CD4-positive, alpha-beta T cell treated with Interleukin-4 for 4 hours (primary cell): ENCODE measurements around the gene CDH13.
"Not testable (repeated sequence)": the region's sequence is repeated elsewhere in the genome, so short reads cannot be mapped to it uniquely, and the experiment has no call there.

ENCODE experiments used
- DNase-seq: peaks from one replicate; pipeline ENCODE4 v3.0.0-alpha.2; 2020

Gene CDH13

GRCh38 chr16:82899731-82900450 lies 273.1 kb downstream of the CDH13 start:
- no peak for DNase-seq

DNA sequence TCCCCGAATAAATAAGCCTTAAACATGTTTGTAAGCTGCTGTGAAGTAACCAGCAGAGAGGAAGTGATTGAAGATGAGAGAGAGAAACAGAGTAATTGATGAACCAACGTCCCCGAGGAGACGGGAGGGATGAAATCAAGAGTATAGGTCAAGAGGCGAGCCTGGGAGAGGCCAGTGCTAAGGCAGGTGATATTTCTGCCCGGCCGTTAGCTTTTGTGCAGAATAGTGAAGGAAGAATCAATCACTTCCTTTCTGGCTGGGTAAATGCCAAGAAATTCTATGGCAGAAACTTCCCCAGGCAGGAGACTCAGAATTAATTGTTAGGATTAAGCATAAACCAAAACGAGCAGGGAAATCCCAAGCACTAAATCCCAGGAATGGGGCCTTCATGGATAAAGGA lies 273.8 kb downstream of the CDH13 start:
- no peak for DNase-seq

DNA sequence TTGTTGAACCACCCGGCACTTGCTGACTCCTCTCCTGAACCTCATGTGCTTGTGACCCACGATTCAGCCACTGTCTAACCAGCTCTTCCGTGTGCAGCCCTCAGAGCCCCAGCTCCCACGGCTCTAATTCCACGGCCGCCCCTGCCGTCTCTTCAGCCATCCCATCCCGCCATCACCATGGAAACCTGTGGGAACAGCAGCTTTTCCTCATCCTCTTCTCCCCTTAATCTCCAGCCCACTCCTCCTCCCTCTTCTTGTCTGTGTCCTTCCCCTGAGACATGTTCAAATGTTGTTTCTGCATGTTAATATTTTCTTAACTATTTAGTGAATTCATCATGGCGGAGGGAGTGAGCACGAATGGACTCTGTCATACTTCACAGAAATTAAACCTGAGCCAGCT lies 285.2 kb downstream of the CDH13 start:
- no peak for DNase-seq

DNA sequence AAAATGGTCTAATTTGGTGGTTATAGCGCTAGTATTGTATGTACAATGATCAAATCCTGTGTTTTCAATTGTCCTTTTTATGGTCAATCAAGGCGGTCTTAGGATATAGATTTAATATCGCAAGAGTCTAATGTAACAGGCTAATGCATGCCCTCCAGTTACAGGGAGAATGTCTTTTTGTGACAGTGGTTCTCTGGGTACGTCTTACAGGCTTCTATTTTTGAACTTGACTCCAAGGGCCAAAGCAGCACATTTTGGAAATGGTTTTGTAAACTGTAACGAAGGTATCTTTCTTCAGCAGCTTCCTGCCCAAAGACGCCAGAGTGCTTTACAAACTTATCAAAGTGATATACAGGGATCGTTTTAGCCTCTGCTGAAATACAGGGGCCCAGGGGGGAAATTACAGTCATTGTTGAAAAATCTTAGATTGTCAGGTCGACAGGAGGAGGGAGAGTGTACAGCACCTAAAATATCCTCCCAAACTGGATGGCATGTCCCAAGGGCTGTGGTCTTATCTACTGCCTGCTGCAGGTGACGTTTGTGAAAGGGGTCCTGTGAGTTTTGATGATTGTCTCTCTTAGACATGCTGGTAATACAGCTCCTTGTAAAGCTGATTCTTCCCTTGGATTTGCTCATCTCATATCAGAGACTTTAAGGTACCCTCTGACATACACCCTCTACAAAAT lies 288.5 kb downstream of the CDH13 start:
- DNase-seq, result no peak

DNA sequence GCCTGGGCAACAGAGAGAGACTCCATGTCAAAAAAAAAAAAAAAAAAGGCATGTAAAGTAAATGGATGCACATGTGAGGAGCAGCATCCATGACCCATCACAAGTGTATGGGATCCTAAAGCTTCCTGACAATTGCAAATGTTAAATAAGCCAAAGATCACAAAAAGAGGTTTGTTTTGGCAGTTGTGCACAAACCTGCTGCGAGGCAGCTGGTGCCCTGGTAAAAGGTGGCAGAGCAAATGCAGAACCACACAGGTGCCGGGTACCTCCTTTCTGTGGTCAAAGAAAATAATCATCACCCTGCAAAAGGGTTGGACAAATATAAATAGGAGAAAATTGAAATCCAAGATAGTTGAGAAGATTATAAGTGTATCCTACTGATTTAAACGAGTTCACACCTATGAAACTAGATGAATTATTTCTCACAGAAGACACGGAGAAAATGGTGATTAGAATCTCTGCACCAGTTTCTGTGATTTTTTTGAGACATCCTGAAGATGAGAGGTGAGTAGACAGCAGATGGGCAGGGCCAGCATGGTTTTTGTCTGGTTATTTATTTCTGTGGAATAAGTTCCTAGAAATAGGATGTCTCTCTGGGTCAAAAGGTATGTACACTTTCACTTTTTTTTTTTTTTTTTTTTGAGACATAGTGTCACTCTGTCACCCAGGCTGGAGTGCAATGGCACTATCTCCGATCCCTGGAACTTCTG lies 291.3 kb downstream of the CDH13 start:
- DNase-seq, result no peak

DNA sequence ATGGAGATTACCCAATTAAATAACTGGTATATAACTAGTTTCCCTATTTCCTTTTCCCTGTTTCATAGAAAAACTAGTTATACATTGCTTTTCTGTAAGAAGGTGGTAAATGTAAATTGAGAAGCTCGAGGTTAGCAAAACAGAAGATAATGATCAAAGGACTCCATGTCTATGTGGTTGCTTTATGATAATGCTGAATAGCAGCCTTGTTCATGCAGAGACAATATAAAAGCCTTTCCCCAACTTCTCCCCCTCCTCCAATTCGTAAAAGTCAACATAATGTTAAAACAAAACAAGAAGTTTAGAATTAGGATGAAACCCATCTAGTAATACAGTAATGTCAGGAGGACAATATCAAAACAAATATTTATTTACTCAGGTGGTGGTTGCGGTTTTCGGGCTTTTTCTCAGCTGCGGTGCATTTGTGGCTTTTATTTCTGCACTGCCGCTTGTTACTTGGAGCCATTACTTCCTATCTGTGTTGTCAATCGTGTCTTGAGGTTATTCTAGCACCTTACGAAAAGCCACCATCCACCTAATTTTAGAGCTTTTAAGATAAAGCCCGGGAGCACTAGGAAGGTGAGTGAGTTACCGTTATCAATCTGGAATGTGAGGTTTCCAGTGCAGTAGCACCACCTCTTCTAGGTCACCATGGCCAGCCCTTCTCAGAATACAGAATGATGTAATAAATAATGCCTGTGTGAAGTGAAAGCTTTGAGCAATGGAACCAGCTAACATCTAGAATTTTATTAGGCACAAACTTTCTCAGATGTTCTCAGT lies 297.5 kb downstream of the CDH13 start:
- peak; percentile 10 for DNase-seq

DNA sequence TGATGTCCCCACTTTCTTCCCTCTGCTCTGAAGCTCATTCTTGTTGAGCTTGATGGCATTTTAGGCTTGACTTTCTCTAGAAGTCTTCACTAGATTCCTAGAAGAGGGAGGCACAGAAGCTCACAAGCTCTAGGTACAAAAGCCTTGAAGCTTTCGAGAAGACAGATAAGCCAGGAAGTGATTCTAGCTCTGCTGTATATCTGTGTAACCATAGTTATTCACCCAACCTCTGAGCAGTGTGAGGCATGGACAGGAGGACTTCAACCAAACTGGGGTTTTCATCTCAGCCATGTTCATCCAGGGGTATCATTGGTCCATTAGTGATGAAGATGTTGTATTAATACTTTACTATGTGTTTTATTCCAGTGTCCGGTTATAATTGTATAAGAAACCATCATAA lies 299.7 kb downstream of the CDH13 start:
- no peak for DNase-seq

DNA sequence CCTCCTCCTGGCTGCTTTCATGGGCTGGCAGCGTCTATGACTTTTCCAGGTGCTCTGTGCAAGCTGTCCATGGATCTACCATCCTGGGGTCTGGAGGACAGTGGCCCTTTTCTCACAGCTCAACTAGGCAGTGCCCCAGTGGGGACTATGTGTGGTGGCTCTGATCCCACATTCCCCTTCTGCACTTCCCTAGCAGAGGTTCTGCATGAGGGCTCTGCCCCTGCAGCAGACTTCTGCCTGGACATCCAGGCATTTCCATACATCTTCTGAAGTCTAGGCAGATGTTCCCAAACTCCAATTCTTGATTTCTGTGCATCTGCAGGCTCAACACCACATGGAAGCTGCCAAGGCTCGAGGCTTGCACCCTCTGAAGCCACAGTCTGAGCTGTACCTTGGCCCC lies 307.2 kb downstream of the CDH13 start:
- not testable (repeated sequence) for DNase-seq

DNA sequence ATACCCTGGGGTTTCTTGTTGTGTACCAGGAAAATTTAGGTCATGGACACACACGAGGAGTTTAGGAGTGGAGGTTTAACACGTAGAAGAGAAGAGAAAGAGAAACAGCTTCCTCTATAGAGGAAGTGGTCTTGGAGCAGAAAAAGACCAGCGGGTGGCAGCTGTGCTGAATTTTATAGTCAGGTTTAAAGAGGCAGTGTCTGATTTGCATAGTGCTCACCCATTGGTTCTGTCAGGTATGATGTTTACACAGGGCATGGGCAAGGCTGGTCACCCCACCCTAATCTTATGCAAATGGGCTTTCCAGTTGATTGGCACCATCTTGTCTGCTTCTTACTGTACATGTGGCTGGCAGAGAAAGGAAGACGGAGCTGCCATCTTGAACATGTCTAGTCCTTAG lies 309.0 kb downstream of the CDH13 start:
- DNase-seq, result no peak

GRCh38 chr16:82936941-82937551 lies 310.3 kb downstream of the CDH13 start:
- DNase-seq, result peak; percentile 8

DNA sequence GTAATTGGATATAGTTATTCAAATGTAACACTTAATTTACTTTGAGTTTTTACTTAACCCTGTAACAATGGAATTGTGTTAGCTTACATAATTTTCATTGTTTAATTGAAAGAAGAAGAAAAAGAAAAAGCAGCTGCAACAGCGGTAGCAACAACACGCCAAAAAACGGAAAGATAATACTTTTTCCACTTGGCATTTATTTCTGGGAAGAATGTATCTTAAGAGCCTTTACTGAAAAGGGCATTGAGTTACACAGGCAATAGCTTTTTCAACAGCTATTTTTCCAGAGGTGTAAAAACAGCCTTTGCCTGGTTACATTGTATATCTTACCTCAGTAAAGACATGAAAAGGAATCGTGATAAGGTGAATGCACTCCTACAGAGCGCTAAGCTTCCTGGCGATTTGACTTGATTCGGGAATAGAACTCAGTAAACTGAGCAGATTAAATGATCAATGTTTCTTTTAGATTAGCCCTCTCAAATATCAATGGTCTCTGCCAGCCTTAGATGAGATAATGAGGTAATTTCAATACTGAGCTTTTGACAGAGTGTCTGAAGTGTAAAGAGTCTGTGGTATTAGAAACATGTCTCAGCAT lies 311.3 kb downstream of the CDH13 start:
- no peak for DNase-seq

DNA sequence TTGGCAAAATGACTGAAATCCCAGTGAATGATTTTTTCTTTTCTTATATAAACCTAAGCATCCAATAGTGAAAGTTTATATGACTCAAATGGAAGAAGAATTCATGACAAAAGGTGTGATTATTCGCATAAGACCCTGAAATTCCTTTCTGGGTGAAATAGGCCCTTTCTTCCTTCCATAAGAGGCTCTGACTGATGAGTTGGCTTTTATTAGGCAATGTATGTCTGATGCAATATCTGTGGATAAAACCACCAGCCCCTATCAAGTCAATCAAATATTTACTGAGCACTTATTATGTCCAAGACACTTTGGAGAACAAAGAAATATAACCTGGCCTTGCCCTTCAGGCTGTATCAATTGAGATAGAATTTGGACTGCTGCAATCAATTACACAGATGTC lies 316.6 kb downstream of the CDH13 start:
- no peak for DNase-seq

- DNase-seq, result peak; percentile 11
Observed at GRCh38 chr16:82945420-82946101, 318.8 kb downstream of the CDH13 start.

GRCh38 chr16:82947698-82948097 lies 320.9 kb downstream of the CDH13 start:
- DNase-seq, result no peak

GRCh38 chr16:82949016-82949415 lies 322.2 kb downstream of the CDH13 start:
- no peak for DNase-seq

DNA sequence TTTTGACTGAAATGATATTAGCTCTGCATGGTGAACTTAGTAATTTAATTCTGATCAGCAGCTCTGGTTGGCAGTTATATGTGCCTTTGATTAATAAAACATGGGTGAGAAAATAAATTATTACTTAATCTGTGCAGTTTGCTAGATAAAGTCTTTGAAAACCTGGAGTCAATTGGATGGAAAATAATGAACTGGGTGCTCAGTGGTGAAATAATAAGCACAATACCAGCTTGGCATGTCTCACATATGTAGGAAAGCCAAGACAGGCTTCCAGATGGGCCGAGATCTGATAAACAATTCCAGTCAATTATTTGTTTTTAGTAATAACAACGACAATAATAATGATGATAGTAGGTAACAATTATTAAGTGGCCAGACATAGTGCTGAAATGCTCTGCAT lies 326.7 kb downstream of the CDH13 start:
- no peak for DNase-seq

DNA sequence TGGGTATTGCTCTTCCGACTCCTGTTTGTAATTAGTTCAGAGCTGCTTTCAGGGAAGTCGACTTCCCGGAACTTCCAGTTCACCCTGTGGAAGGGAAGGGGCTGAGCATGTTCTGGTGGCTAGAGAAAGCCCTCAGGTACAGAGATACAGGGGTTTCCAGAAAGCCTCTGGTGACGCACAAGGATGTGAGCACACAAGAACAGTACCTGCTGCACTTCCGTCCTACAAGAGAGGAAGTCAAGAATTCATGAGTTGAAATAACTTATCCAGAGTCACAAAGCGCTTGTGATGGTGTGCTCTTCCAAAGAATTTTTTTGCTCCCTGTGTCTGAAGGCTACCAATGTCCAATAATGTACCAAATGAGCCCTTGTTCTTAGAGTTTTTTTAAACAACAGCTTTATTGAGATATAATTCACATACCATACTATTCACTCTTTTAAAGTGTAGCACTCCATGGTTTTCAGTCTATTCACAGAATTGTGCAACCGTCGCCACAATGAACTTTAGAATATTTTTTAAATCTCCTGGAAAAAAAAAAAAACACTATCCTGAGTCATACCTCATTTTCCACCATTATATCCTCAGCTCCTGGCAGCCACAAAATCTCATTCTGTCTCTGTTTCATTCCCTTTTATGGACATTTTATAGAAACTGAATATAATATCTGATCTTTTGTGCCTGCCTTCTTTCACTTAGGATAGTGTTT lies 327.6 kb downstream of the CDH13 start:
- DNase-seq, result no peak

GRCh38 chr16:82955741-82956348 lies 329.1 kb downstream of the CDH13 start:
- DNase-seq, result no peak

GRCh38 chr16:82957212-82957611 lies 330.4 kb downstream of the CDH13 start:
- DNase-seq, result no peak

GRCh38 chr16:82960918-82961317 lies 334.1 kb downstream of the CDH13 start:
- DNase-seq, result no peak

DNA sequence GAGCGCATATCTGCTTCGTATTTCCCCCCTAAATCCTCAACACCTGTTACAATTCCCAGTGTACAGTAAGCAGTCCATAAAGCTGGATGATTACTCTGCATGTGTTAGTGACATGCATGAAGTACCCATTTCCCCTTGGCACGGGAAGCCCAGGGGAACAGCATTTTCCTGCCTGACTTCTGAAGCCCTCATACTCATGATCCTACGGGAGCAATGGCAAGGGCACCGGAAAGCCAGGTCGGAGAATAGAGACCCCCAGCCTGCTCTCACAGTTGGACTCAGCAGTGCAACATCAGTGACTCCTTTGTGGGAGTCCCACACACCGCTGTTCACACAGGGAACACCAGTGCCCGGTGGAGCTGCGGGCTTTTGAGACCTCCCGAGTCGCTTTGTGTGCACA lies 336.9 kb downstream of the CDH13 start:
- no peak for DNase-seq
